ENCODE measurements around the gene SENP1.

SENP1 gene

DNA sequence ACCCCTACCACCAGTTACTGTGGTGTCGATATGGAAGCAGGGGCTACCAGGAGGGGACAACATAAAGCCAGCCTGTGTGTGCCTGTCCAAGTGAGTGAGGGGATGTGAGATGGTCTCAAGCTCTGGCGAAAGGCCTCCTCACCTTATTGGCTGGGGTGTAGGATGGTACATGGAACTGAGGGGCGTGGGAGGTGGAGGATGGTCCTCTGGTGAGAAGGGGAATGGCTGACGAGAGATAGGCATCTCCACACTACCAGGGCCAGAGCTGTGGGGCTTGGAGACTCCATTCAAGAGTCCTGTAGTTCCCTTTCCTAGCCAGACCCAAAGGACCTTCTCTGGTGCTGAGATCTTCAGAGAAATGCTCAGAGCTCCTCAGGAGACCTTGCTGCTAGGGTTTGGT, 69.1 kb downstream of the SENP1 start:
- DNase-seq (ENCODE audit: low spot score), result no peak

- DNase-seq (ENCODE audit: low spot score), result no peak
These were observed 70.8 kb downstream of the SENP1 start for GRCh38 chr12:48034835-48035805.

DNA sequence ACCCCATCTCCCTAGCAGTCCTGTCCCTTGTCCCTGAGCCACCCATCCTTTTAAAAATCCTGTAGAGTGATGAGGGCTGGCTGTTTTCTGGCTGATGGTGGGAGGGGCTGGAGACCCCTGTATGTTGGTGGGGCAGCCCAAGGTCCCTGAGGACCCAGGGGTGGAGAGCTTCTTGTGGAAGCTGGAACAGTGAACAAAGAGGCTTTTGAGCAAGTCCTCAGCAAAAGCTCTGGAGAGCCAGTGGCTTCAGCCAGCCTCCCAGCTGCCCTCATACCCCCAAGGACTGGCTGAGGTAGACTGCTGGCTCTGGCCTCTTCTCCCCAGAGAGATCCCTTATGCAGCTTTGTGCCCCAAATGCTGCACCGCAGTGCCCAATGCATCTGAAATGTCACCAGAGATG, 72.4 kb downstream of the SENP1 start:
- no peak for DNase-seq (ENCODE audit: low spot score)

DNA sequence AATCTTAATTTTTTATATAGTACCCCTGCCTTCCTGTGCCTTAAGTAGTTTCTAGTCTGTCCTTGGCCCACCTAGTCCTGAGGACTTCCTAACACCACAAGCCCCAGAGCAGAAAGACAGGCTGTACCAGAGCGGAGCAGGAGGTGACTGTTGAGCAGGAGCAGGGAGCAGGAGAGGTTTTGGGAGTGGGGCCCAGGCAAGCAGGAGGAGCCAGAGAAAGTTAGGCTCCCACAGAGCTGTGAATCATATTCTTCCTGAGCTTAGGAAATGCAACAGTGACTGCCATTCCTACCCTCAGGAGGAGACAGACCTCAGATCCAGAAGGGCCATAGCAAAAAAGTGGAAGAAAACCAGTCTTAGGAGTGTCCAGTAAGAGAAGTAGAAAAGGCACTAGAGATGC, 73.3 kb downstream of the SENP1 start:
- DNase-seq (ENCODE audit: low spot score), result no peak

DNA sequence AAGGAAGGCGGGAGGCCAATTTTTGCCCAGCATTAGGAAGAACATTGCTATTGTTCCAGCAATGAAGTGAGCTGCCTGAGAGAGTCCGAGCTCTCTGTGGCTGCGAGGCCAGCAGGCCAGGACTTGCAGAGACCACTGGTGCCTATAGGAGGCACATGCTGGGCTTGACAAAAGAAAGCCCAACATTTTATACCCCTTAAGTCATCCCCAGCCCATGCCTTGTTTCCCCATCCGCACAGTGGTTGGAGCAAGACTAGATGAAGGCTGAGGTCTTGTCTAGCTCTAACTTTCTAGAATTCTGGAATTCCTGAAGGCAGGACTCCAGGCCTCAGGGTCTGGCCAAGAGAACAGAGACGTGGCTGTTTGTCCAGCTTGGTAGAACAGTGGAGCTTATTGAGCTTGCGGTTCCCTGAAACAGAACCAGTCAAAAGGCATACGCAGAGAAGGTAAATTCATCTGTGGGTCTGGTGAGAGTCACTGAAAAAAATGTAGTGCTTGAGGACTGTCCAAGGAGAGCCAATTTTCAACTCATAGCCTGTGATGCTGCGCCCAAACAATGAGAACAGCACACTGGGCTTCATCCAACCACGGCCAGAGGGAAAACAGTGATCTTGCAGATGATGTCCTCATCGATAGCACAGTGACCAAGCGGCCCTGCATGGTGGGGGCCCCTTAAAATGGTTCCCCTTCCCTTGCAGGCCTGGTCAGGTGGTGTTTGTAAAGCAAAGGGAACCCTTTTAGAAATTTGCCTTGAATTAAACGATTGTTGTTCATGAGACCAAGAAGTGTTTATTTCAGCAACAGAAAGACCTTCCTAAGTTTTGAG, 74.5 kb downstream of the SENP1 start:
- DNase-seq (ENCODE audit: low spot score), result no peak

DNA sequence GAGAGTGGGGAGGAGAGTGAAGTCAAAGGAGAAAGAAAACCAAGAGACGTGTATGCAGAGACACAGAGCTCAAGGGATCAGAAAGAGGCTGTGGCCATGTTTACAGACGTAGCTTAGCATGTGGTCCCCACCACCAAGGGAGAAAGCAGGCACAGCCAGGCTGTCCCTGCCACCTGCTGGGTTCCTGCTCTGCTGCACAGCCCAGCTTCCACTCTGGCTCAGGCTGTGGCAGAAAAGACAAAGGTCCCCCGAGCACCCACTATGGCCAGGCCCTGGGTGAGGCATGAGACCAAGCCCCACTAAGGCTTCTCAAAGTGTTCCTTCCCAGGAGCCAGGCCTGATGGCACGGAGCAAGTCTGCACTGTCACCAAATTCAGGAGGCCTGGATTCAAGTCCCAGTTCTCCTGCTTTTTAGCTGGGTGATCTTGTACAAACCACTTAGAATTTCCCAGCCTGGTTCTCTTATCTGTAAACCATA, 75.7 kb downstream of the SENP1 start:
- DNase-seq (ENCODE audit: low spot score), result no peak

- no peak for DNase-seq (ENCODE audit: low spot score)
These were observed 76.2 kb downstream of the SENP1 start for GRCh38 chr12:48029491-48030172.

DNA sequence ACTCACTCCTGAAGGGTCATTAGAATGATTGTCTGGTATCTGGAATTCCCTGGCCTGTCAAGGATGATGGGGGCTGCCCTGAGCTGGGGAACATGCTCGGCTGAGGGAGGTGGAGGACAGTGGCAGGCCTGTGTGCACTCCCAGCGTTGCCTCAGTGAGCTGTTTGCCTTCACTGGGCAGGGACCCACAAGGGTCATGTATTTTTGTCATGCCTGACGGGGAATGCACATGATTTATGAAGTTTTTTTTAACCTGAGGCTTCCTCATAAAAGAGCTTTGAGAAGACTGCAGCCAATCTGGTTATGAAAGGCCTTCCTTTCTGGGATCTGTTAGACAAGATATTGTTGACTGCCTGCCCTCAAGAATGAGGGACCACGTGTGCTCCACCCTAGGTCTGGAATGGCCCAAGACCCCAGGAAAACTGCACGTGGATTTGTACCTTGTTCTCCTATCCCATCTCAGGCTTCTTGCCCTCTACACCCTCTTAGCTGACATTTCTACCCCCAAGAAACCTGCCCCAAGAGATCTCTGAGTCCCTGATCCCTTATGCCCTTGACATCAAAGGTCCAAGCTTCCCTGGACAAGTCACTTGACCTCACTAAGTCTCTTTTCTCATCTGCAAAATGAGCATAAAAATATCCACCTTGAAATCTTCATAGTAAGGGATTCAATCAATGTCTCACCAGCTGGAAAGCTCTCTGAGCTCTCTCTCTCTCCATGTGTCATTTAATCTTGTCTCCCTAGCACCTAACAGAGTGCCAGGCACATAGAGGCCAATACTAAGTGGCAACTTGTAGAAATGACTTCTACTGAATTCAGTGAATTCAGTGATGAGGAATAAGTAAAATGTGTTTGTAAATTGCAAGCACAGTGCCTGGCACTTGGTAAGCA, 77.1 kb downstream of the SENP1 start:
- no peak for DNase-seq (ENCODE audit: low spot score)

DNA sequence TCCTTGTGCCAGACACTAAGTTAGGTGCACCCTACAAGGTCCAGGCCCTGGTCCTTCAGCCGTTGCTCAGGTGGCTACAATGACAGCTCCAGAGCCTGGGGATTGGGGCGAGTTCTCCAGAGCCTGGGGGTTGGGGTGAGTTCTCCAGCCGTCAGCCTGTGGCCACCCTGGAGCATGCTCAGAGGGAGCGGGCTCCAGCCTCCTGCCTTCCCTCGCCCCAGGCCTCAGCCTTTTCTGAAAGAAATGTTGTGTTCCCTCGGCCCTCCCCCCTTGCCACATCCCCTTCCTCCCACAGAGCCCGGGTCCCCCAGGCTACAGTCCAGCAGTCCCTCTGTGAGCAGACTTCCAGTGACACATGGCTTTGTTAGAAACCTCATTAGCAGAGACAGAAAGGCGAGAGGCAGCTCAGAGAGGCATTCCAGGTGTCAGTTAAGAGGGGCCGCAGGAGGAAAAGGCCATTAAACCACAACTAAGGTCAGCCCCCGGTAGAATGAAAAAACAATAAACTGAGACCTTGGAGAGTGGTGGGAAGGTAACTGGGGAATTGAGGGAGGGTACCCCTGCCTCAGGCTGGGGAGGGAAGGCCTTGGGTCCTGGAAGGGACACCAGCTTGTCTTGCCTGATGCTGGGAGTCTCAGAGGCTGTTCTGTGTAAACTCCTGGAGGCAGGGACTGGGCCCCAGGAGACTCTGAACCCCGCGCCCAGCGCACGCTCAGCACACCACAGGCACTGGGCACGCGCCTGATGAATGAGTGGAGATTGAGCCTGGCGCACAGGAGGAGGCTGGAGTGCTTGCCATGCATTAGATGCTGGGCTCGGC, 78.5 kb downstream of the SENP1 start:
- no peak for DNase-seq (ENCODE audit: low spot score)

GRCh38 chr12:48026060-48026827, 79.6 kb downstream of the SENP1 start:
- DNase-seq (ENCODE audit: low spot score), result no peak

- DNase-seq (ENCODE audit: low spot score), result no peak
These were observed 80.6 kb downstream of the SENP1 start for GRCh38 chr12:48025281-48025680.

DNA sequence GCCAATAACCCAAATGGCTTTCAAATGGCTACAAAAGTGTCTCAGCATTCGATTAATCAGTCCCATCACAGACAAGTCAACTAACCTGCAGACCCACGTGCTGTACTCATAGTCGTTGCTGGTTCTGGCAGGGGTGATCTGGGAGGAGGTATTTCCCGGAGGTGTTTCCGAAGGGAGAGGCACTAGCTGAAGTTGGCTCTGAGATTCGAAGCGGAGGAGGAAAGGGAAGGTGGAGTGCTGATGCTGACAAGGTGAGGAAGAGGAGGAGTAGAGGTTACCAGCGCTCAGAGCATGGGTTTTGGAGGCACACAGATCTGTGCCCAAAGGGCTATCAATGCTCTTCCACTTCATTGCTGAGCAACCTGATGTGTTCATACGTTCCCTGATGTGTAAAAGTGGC, 81.1 kb downstream of the SENP1 start:
- DNase-seq (ENCODE audit: low spot score), result no peak

GRCh38 chr12:48023386-48023785, 82.5 kb downstream of the SENP1 start:
- no peak for DNase-seq (ENCODE audit: low spot score)

DNA sequence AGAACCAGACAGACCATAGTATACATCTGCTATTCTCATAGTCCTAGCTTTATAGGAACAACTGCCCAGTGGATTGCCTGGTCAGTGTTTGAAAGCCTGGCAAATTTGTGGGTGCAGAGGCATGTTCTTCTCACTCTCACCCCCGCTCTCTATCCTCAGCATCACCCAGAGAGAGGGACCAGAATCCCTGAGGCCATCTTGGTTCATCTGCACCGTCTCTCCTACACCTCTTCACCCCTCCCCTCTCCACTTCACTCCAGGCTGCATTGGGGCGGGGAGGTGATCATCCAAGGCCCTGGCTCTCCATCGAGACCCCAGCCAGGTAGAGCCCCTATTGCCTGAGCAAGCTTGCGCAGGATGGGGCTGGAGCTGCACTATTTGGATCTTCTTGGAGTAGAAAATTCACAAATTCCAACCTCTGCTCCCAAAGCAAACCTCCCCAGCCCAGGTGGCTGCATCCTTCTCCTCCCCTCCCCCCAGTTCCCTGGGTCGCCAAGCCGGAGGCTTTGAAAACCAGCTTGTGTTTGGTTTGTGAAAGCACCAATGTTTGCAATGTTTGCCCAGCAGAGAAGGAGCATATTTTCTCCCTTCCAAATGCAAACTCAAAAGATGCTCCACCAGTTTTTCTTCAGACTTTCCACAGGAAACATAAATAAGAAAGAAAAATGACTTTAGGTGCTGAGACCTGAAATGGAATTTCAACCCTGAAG, 83.0 kb downstream of the SENP1 start:
- no peak for DNase-seq (ENCODE audit: low spot score)

DNA sequence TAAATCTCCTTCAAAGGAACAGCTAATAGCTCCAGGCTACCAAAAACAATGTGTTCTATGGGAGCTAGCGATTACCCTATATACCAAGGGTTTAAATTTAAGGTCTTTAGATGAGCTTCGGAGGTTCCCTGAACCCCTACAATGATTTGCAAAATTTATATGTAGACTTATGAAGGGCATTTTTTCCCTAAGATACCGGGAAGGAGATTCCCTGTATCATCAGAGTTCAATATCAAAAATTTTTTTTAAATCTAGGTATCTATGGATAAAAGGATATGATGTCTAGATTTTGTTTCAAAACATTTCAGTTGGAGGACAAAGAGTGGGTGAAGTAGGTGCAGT, 83.7 kb downstream of the SENP1 start:
- DNase-seq (ENCODE audit: low spot score), result no peak

GRCh38 chr12:48021485-48022179, 84.2 kb downstream of the SENP1 start:
- no peak for DNase-seq (ENCODE audit: low spot score)

DNA sequence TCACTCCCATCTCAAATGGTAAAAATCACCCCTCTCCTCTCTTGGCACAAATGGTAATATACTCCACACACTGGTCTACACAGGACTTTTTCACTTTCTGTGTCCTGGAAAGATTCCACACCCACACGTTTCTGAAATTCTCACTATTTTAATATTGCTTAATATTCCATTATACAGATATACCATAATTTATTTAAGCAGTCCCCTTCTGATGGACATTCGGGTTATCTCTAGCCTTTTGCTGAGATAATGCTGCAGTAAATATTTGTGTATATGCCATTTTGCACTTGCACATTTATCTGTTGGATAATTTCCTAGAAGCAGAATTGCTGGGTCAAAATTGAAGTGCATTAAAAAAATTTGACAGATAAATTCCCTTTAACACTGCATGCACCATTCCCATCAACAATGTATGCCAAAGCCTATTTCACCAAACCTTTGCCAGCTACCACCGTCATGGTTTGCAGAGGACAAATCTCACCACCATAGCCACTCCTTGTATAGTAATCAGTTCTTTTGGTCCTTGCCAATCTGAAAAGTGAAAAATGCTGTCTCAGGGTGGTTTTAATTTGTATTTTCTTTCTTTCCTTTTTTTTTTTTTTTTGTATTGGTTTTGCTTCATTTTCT, 86.1 kb downstream of the SENP1 start:
- no peak for DNase-seq (ENCODE audit: low spot score)

DNA sequence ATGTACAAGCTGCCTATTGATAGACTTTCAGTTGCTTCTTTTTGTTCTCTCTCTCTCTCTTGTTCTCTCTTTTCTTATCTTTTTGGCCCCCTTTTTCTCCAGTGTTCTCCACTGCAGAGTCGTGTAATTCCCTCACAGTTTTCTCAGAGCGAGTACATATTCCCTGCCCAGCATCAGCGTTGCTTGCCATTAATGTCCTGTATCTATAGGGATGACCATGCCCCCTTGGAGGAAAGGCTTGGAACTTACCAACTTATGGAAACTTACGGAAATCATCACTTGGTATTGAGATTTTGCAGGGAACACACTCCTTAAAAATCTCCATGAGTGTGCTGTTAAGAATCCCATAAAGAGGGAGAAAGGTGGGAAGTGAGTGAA, 87.3 kb downstream of the SENP1 start:
- no peak for DNase-seq (ENCODE audit: low spot score)
